Panc1 (cell line): ENCODE data around the gene RFC5.

Experiments
- CTCF ChIP-seq: fragments of 450-650 bp; IDR thresholded peaks from 2 replicates; pipeline ENCODE4 v1.5.1; 2017; ENCODE audit warnings: mild to moderate bottlenecking
- POLR2AphosphoS5 ChIP-seq: IDR thresholded peaks from 2 replicates; pipeline ENCODE4 v1.6.1; 2012; ENCODE audit warnings: mild to moderate bottlenecking, low read depth, low read length, moderate library complexity
- TCF7L2 ChIP-seq: IDR thresholded peaks from 2 replicates; pipeline ENCODE4 v1.6.1; 2011; ENCODE audit warnings: mild to moderate bottlenecking, low read depth, low read length, inconsistent platforms

GRCh38 chr12:118017926-118018325, 1.4 kb downstream of the RFC5 start:
- no peak for TF ChIP-seq CTCF
- TF ChIP-seq POLR2AphosphoS5 = no peak
- no peak for TF ChIP-seq TCF7L2
